H1 (cell line): ENCODE results near the gene RMDN3. TPM values are rescaled to one million over a fixed set of nuclear protein-coding genes. Genes with fewer than 3 reads are reported as not detected.

Source experiments
- CTCF ChIA-PET: fragments of 300-600 bp; sonication (Branson Sonifier 250); formaldehyde crosslinking; loops from one replicate; lab custom pipeline; 2021; ENCODE audit not compliant: partially characterized antibody; lab: Charles Lee
- POLR2A ChIA-PET: fragments of 300-600 bp; sonication (Branson Sonifier 250); formaldehyde crosslinking; loops from one replicate; lab custom pipeline; 2021; ENCODE audit warnings: inconsistent platforms; ENCODE audit not compliant: partially characterized antibody; lab: Charles Lee
- DNase-seq, 2 experiments: peaks; one replicate each; pipeline versions ENCODE4 v3.0.0 to v3.0.0-alpha.2; 2010 to 2022; ENCODE audit warnings: low spot score in 2 of 2, low read depth in 1 of 2, mixed read lengths in 1 of 2
- FAIRE-seq: peaks from 2 replicates; lab custom pipeline; 2011; peaks lifted over from hg19 to GRCh38; lab: Jason Lieb, UNC
- H2AFZ ChIP-seq: 2 replicates; pipeline ENCODE4 v1.8.1; 2012; ENCODE audit warnings: low read length, inconsistent platforms
- H2AK5ac ChIP-seq: 2 replicates; pipeline ENCODE4 v1.6.1; 2013; ENCODE audit warnings: low read depth, low read length
- H2BK120ac ChIP-seq: replicated peaks from 2 replicates; pipeline ENCODE3; 2013; ENCODE audit warnings: low read depth, low read length, inconsistent platforms
- H2BK12ac ChIP-seq: 2 replicates; pipeline ENCODE4 v1.6.1; 2013; ENCODE audit warnings: low read depth, low read length
- H2BK15ac ChIP-seq: 2 replicates; pipeline ENCODE4 v1.6.1; 2013; ENCODE audit warnings: low read length
- H2BK20ac ChIP-seq: 2 replicates; pipeline ENCODE4 v1.6.1; 2013; ENCODE audit warnings: low read length
- H2BK5ac ChIP-seq: 2 replicates; pipeline ENCODE4 v1.6.1; 2013; ENCODE audit warnings: low read depth, low read length
- H3K14ac ChIP-seq: 2 replicates; pipeline ENCODE4 v1.6.1; 2013; ENCODE audit warnings: inconsistent platforms; ENCODE audit not compliant: insufficient read length
- H3K18ac ChIP-seq: 2 replicates; pipeline ENCODE4 v1.6.1; 2013; ENCODE audit warnings: low read length; ENCODE audit errors: extremely low read depth
- H3K23ac ChIP-seq: 2 replicates; pipeline ENCODE4 v1.6.1; 2013; ENCODE audit warnings: inconsistent platforms; ENCODE audit not compliant: insufficient read length
- H3K23me2 ChIP-seq: 2 replicates; pipeline ENCODE4 v1.6.1; 2013; ENCODE audit warnings: low read depth, low read length
- H3K27ac ChIP-seq: 2 replicates; pipeline ENCODE4 v1.6.1; 2011; ENCODE audit warnings: low read depth, low read length, inconsistent platforms
- H3K27me3 ChIP-seq, 4 experiments: replicated peaks in 1 of 4; 1 replicate in 1 of 4; 2 replicates in 3 of 4; pipeline versions ENCODE4 v1.6.1 to v1.8.1; 2011 to 2013; ENCODE audit warnings: low read length in 3 of 4, mild to moderate bottlenecking in 3 of 4, inconsistent platforms in 2 of 4, mixed read lengths in 2 of 4, moderate library complexity in 1 of 4; ENCODE audit not compliant: control insufficient read depth in 3 of 4, insufficient read depth in 3 of 4; ENCODE audit errors: extremely low read depth in 1 of 4
- H3K36me3 ChIP-seq, 4 experiments: 2 replicates each; pipeline versions ENCODE4 v1.6.1 to v1.8.1; 2011 to 2013; ENCODE audit warnings: mild to moderate bottlenecking in 4 of 4, low read length in 3 of 4, moderate library complexity in 2 of 4, control low read depth in 1 of 4, inconsistent platforms in 1 of 4; ENCODE audit not compliant: insufficient read depth in 4 of 4, control insufficient read depth in 2 of 4
- H3K4ac ChIP-seq: replicated peaks from 2 replicates; pipeline ENCODE3; 2013; ENCODE audit warnings: low read length, low read depth, mixed read lengths, inconsistent platforms; ENCODE audit not compliant: insufficient read length
- H3K4me1 ChIP-seq, 4 experiments: replicated peaks in 1 of 4; 1 replicate in 1 of 4; 2 replicates in 3 of 4; pipeline versions ENCODE4 v1.6.1 to v1.8.1; 2011 to 2013; ENCODE audit warnings: low read length in 3 of 4, inconsistent platforms in 2 of 4, mixed read lengths in 1 of 4; ENCODE audit not compliant: insufficient read depth in 4 of 4, control insufficient read depth in 3 of 4
- H3K4me2 ChIP-seq, 2 experiments: 2 replicates each; pipeline versions ENCODE4 v1.6.1 to v1.8.1; 2011 to 2013; ENCODE audit warnings: low read depth in 2 of 2, low read length in 2 of 2, control low read depth in 1 of 2, inconsistent platforms in 1 of 2, mild to moderate bottlenecking in 1 of 2; ENCODE audit not compliant: insufficient read depth in 1 of 2
- H3K4me3 ChIP-seq, 4 experiments: fragments of 200-600, 300-600 bp in 1 of 4; sonication (generic), shearing (Covaris generic), sonication (Bioruptor Twin) in 1 of 4; 2 replicates each; pipeline versions ENCODE4 v1.5.1 to v1.8.1; 2011 to 2016; ENCODE audit warnings: low read length in 4 of 4, low read depth in 3 of 4, control low read depth in 2 of 4, inconsistent platforms in 2 of 4, mild to moderate bottlenecking in 2 of 4, mixed read lengths in 1 of 4, moderate library complexity in 1 of 4; ENCODE audit not compliant: insufficient read depth in 2 of 4; ENCODE audit errors: extremely low read depth in 1 of 4
- H3K56ac ChIP-seq: replicated peaks from 2 replicates; pipeline ENCODE3; 2013; ENCODE audit warnings: low read depth, mild to moderate bottlenecking, mixed read lengths, low read length, inconsistent platforms; ENCODE audit not compliant: insufficient read length
- H3K79me1 ChIP-seq: 2 replicates; pipeline ENCODE4 v1.6.1; 2013; ENCODE audit warnings: low read depth, low read length, control low read depth
- H3K79me2 ChIP-seq, 2 experiments: 2 replicates each; pipeline versions ENCODE4 v1.6.1 to v1.8.1; 2012 to 2013; ENCODE audit warnings: low read length in 2 of 2, mild to moderate bottlenecking in 2 of 2, inconsistent platforms in 1 of 2; ENCODE audit not compliant: insufficient read depth in 2 of 2, control insufficient read depth in 1 of 2
- H3K9ac ChIP-seq, 4 experiments: replicated peaks in 1 of 4; 1 replicate in 1 of 4; 2 replicates in 3 of 4; pipeline versions ENCODE4 v1.6.1 to v1.8.1; 2011 to 2013; ENCODE audit warnings: low read depth in 3 of 4, low read length in 3 of 4, control low read depth in 2 of 4, mild to moderate bottlenecking in 2 of 4, moderate library complexity in 2 of 4, inconsistent platforms in 1 of 4; ENCODE audit errors: extremely low read depth in 1 of 4
- H3K9me3 ChIP-seq, 2 experiments: 2 replicates each; pipeline versions ENCODE4 v1.6.1 to v1.8.1; 2012 to 2013; ENCODE audit warnings: mild to moderate bottlenecking in 2 of 2, moderate library complexity in 2 of 2, control low read depth in 1 of 2, inconsistent platforms in 1 of 2, low read depth in 1 of 2, low read length in 1 of 2, mixed read lengths in 1 of 2; ENCODE audit not compliant: insufficient read depth in 2 of 2
- H4K20me1 ChIP-seq, 2 experiments: replicated peaks in 1 of 2; 2 replicates each; pipeline versions ENCODE3 to v1.8.1; 2011 to 2013; ENCODE audit warnings: inconsistent platforms in 2 of 2, low read length in 2 of 2, mild to moderate bottlenecking in 1 of 2; ENCODE audit not compliant: insufficient read depth in 2 of 2, control insufficient read depth in 1 of 2
- H4K5ac ChIP-seq: 2 replicates; pipeline ENCODE4 v1.6.1; 2013; ENCODE audit warnings: low read length, low read depth, mixed read lengths, inconsistent platforms; ENCODE audit not compliant: insufficient read length
- H4K8ac ChIP-seq: 2 replicates; pipeline ENCODE4 v1.8.0; 2013; ENCODE audit warnings: mild to moderate bottlenecking, moderate library complexity, low read length, inconsistent platforms; ENCODE audit not compliant: insufficient read depth; ENCODE audit errors: extremely low read depth
- H4K91ac ChIP-seq: replicated peaks from 2 replicates; pipeline ENCODE3; 2013; ENCODE audit warnings: low read length, mixed read lengths, inconsistent platforms; ENCODE audit not compliant: insufficient read length
- BCL11A ChIP-seq, 2 experiments: IDR thresholded peaks; one replicate each; pipeline ENCODE4 v1.6.1; 2011; ENCODE audit warnings: low read depth in 2 of 2, low read length in 2 of 2, mild to moderate bottlenecking in 2 of 2
- CHD2 ChIP-seq: IDR thresholded peaks from 2 replicates; pipeline ENCODE4 v1.6.1; 2012; ENCODE audit warnings: low read length, improper control_type of control experiment
- HDAC2 ChIP-seq, 2 experiments: fragments of 300-600 bp in 1 of 2; sonication (generic) in 1 of 2; IDR thresholded peaks; 2 replicates each; pipeline ENCODE4 v1.6.1; 2011 to 2012; ENCODE audit warnings: low read depth in 2 of 2, low read length in 2 of 2, mild to moderate bottlenecking in 2 of 2, moderate library complexity in 2 of 2, borderline replicate concordance in 1 of 2, inconsistent platforms in 1 of 2
- KDM5A ChIP-seq: fragments of 200-600 bp; IDR thresholded peaks from 2 replicates; pipeline ENCODE4 v1.7.1; 2012; ENCODE audit warnings: mild to moderate bottlenecking, low read length, inconsistent platforms, mixed read lengths
- NRF1 ChIP-seq: IDR thresholded peaks from 2 replicates; pipeline ENCODE4 v1.6.1; 2011; ENCODE audit warnings: mild to moderate bottlenecking, low read depth, low read length, improper control_type of control experiment
- POLR2A ChIP-seq, 2 experiments: IDR thresholded peaks; 1 replicate in 1 of 2; 2 replicates in 1 of 2; pipeline ENCODE4 v1.6.1; 2011; ENCODE audit warnings: low read depth in 2 of 2, low read length in 2 of 2, mild to moderate bottlenecking in 2 of 2; ENCODE audit errors: control extremely low read depth in 1 of 2
- POU5F1 ChIP-seq: IDR thresholded peaks from 2 replicates; pipeline ENCODE4 v1.6.1; 2011; ENCODE audit warnings: low read depth, mild to moderate bottlenecking, low read length, moderate library complexity
- RXRA ChIP-seq: IDR thresholded peaks from 2 replicates; pipeline ENCODE4 v1.6.1; 2011; ENCODE audit warnings: low read depth, mild to moderate bottlenecking, low read length, moderate library complexity; ENCODE audit not compliant: insufficient read depth
- WGBS, 2 experiments: shearing (Covaris generic) in 1 of 2; methylation state at CpG; one replicate each; pipeline versions ENCODE4 v1.1.6 to v1.1.7; 2013 to 2015; ENCODE audit warnings: low lambda C conversion rate in 2 of 2, mixed read lengths in 2 of 2, inconsistent platforms in 1 of 2, low coverage in 1 of 2, missing lambda C conversion rate in 1 of 2; ENCODE audit not compliant: insufficient replicate concordance in 2 of 2, insufficient coverage in 1 of 2, insufficient read length in 1 of 2; ENCODE audit errors: extremely low coverage in 1 of 2, missing lambda C conversion rate in 1 of 2; 5-methylcytosine and 5-hydroxymethylcytosine counted together
- polyA plus RNA-seq, 7 experiments: library from polyadenylated mRNA; depleted of rRNA in 3 of 7; stranded (reverse) in 5 of 7; unstranded in 2 of 7; fragments of >200 nt in 5 of 7; fragments of 200-250 nt in 2 of 7; gene quantifications; 1 replicate in 5 of 7; 2 replicates in 1 of 7; 4 replicates in 1 of 7; pipeline versions ENCODE4 v1.2.1 to v1.2.3, GENCODE V29; 2011 to 2013; ENCODE audit warnings: missing spikeins in 2 of 7, mixed read lengths in 2 of 7
- total RNA-seq: library from RNA; stranded (reverse); fragmentation: NEBNext Ultra II Directional; extraction: Animal tissue kit (Norgen Biotek cat#: 25700); gene quantifications from 2 replicates; pipeline ENCODE4 v1.2.1, GENCODE V29; 2021
- TF ChIP-seq, protein P1 (sequence below): IDR thresholded peaks from 2 replicates; pipeline ENCODE4 v1.6.1; 2012; ENCODE audit warnings: inconsistent platforms

RMDN3 gene
- total and polyA plus RNA-seq, 2 of the 8 experiments (the other 6 are each of a cell fraction or from before 2014, with no cell fraction given): 10.8 to 24.1 TPM

DNA sequence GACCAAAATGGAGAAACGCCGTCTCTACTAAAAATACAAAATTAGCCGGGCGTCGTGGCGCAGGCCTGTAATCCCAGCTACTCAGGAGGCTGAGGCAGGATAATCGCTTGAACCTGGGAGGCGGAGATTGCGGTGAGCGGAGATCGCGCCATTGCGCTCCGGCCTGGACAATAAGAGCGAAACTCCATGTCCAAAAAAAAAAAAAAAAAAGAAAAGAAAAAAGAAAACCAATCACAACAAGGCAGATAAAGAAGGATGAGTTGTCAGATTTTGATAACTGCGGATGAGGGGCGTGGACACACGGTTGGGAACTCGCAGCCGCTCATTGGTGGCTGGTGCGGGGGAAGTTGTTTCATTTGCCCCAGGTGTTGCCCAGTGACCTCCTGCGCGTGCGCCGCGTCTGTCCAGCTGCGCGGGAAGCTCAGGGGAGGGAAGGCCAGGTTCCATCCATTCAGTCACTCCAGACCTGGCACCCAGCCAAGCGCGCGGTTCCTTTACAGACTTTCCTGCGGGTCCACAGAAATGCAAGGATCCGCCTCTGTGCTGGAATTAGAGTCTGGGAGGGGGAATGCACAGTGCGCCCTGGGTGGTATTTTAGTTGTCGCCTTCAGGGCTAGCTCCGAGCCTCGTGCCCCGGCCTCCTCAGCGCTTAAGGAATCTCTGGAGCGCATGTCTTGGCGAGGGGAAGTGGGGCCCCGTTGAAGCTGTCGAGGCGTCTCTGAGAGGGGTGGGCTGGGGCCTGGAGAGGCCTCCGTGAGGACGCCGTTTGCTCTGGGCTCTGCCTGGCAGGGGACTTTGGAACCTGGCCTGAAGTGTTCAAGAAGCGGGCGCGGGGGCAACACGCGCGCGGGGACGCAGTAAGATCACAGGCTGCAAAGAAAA is 8.1 kb upstream of the RMDN3 start:
- H2BK12ac ChIP-seq: 0 out of 2 replicates have a peak overlapping the region, but pooled peaks have one; percentile 60
- DNase-seq (peak in 1 of 2 experiments; percentile 68), FAIRE-seq (no peak)
- 0 out of 2 replicates have a peak overlapping the region, but pooled peaks have one; percentile 56 for H2AFZ ChIP-seq
- no peak overlapping the region for H3K23ac ChIP-seq
- no peak overlapping the region for H4K5ac ChIP-seq
- peak overlapping the region; percentile 60 for H3K18ac ChIP-seq
- no peak overlapping the region for H3K14ac ChIP-seq
- no peaks in the 10 kb centered on the region for H3K79me2 ChIP-seq
- peak overlapping the region; percentile 60; the same call in 1 of the 2 replicates for H4K8ac ChIP-seq
- H3K36me3 ChIP-seq: no peaks in the 10 kb centered on the region
- H2BK15ac ChIP-seq: peak overlapping the region; percentile 46; the same call in 1 of the 2 replicates
- peak overlapping the region in 1 of 4 experiments; percentile 29; a peak in 1 of 7 replicates for H3K9ac ChIP-seq
- H2BK120ac ChIP-seq: no peak overlapping the region
- H3K79me1 ChIP-seq: no peaks in the 10 kb centered on the region
- peaks cover 0 to 7% (median 3%) of the 10 kb centered on the region in 4 experiments; a peak in 5 of 7 replicates for H3K27me3 ChIP-seq
- 58% methylated on average over 54 of the region's 55 CpGs; no CpG with 5 or more reads in 1 of the 2 experiments for WGBS, 2 experiments
- ChIA-PET CTCF (interaction anchor here (1.0 to 15.3 kb wide), 6 partner anchors 17 to 110 kb away, joined by 3 to 184 read pairs (median 23); partner anchors contain the start of gene RAD51), POLR2A (interaction anchor here (0.7 to 3.0 kb wide), 16 partner anchors 10 to 321 kb away, joined by 3 to 11 read pairs (median 6); partner anchors contain the start of genes CHAC1, RAD51, SPINT1 and VPS18)
- H3K23me2 ChIP-seq: peaks cover 14% of the 10 kb centered on the region; the same call in 1 of the 2 replicates
- H2AK5ac ChIP-seq: no peak overlapping the region
- peaks cover 0 to 2% of the 10 kb centered on the region in 2 experiments for H4K20me1 ChIP-seq
- H3K4me1 ChIP-seq: peaks cover 6 to 30% (median 19%) of the 10 kb centered on the region in 4 experiments
- no peak overlapping the region; the same call in 1 of the 2 replicates for H2BK5ac ChIP-seq
- no peak overlapping the region for H3K27ac ChIP-seq
- H3K4ac ChIP-seq: no peak overlapping the region
- no peak overlapping the region for H4K91ac ChIP-seq
- H3K9me3 ChIP-seq: no peaks in the 10 kb centered on the region
- peak overlapping the region; percentile 70 for H3K56ac ChIP-seq
- peak overlapping the region; percentile 44 to 81 (median 74) for H3K4me3 ChIP-seq
- peak overlapping the region; percentile 65 to 92 for H3K4me2 ChIP-seq
- no peak overlapping the region for H2BK20ac ChIP-seq
- TF ChIP-seq BCL11A (IDR thresholded peaks at IDR 0.05; ENCODE audit: low read depth in 2 of 2, low read length in 2 of 2): no peak
- peak; percentile 20; the same call in 1 of the 2 replicates for TF ChIP-seq NRF1
- no peak for TF ChIP-seq RXRA
- TF ChIP-seq, protein P1, sequence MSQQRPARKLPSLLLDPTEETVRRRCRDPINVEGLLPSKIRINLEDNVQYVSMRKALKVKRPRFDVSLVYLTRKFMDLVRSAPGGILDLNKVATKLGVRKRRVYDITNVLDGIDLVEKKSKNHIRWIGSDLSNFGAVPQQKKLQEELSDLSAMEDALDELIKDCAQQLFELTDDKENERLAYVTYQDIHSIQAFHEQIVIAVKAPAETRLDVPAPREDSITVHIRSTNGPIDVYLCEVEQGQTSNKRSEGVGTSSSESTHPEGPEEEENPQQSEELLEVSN: peak; percentile 91
- TF ChIP-seq POU5F1: no peak
- TF ChIP-seq CHD2: no peak
- no peak for TF ChIP-seq POLR2A (IDR thresholded peaks at IDR 0.05; ENCODE audit: control extremely low read depth in 1 of 2, low read depth in 2 of 2, low read length in 2 of 2)
- no peak for TF ChIP-seq KDM5A
- TF ChIP-seq HDAC2 (IDR thresholded peaks at IDR 0.05; ENCODE audit: borderline replicate concordance in 1 of 2, low read depth in 2 of 2, low read length in 2 of 2): no peak
